Head of caudate nucleus (tissue), 42 donors: ENCODE measurements around the gene CCL7.
"Not testable (repeated sequence)": the region's sequence is repeated elsewhere in the genome, so short reads cannot be mapped to it uniquely, and the experiment has no call there.

Experiments used
- DNase-seq, 42 donors: peaks; one replicate each; pipeline versions ENCODE4 v3.0.0 to v3.0.0-alpha.2; 2020 to 2021; ENCODE audit warnings: mixed read lengths in 7 of 42
- intact Hi-C: fragments of 100-400 bp; cut with DNase I; formaldehyde crosslinking; loops from one replicate; pipeline ENCODE4 v1.15.0; 2022

The CCL7 gene

GRCh38 chr17:34269969-34270368 is at the start of gene CCL7:
CCL7 (plus strand) TSS chr17:34270221; CDS start chr17:34270291, 70 bp downstream.
- intact Hi-C loops = no loop called here
- no peak for DNase-seq

- intact Hi-C loops = no loop called here
- no peak for DNase-seq
These were observed 49.1 kb upstream of the CCL7 start for GRCh38 chr17:34220752-34221395.

- intact Hi-C loops = no loop called here
- no peak for DNase-seq
These were observed 48.6 kb upstream of the CCL7 start for GRCh38 chr17:34221411-34221810.

- intact Hi-C loops = no loop called here
- DNase-seq = no peak
These were observed 47.1 kb upstream of the CCL7 start for GRCh38 chr17:34222722-34223497.

- intact Hi-C loops = no loop called here
- DNase-seq = no peak
These were observed 45.0 kb upstream of the CCL7 start for GRCh38 chr17:34225046-34225445.

GRCh38 chr17:34226011-34226743 is 43.8 kb upstream of the CCL7 start:
- no peak for DNase-seq

GRCh38 chr17:34226744-34227034 is 43.3 kb upstream of the CCL7 start:
- no peak for DNase-seq
- intact Hi-C loops = no loop called here

More at GRCh38 chr17:34226011-34226743, 43.8 kb upstream of the CCL7 start:
- intact Hi-C loops = no loop called here

- DNase-seq, intact Hi-C loops: not testable (repeated sequence)
These were observed 42.7 kb upstream of the CCL7 start for GRCh38 chr17:34227293-34227692.

- no peak for DNase-seq
- intact Hi-C loops = no loop called here
These were observed 42.3 kb upstream of the CCL7 start for GRCh38 chr17:34227707-34228106.

- DNase-seq = no peak
- intact Hi-C loops = no loop called here
These were observed 41.2 kb upstream of the CCL7 start for GRCh38 chr17:34228781-34229180.

- no peak for DNase-seq
- intact Hi-C loops = no loop called here
These were observed 39.7 kb upstream of the CCL7 start for GRCh38 chr17:34230342-34230741.

GRCh38 chr17:34234616-34235015 is 35.4 kb upstream of the CCL7 start:
- intact Hi-C loops = no loop called here
- DNase-seq = no peak

- intact Hi-C loops = no loop called here
- DNase-seq = no peak
These were observed 34.5 kb upstream of the CCL7 start for GRCh38 chr17:34235389-34236028.

GRCh38 chr17:34236281-34236892 is 33.6 kb upstream of the CCL7 start:
- no peak for DNase-seq
- intact Hi-C loops = no loop called here

- no peak for DNase-seq
- intact Hi-C loops = no loop called here
These were observed 32.6 kb upstream of the CCL7 start for GRCh38 chr17:34237458-34237857.

GRCh38 chr17:34241062-34241461 is 29.0 kb upstream of the CCL7 start:
- intact Hi-C loops = no loop called here
- DNase-seq = peak in 34 of 42 donors; percentile 15 to 73 (median 43)

GRCh38 chr17:34242587-34243363 is 27.2 kb upstream of the CCL7 start:
- no peak for DNase-seq
- intact Hi-C loops = no loop called here
